ENCODE measurements around the gene AKT1S1. TPM values are rescaled to one million over a fixed set of nuclear protein-coding genes. Genes with fewer than 3 reads are reported as not detected.

AKT1S1 gene
- total and polyA plus RNA-seq, 2 donors (not counting 1 experiment from before 2014, with no cell fraction given), result 16.6 to 23.0 TPM

GRCh38 chr19:49864890-49865289 lies 12.3 kb downstream of the AKT1S1 start:
- no peaks in the 10 kb centered on the region for H3K27me3 Mint-ChIP-seq
- ChIA-PET CTCF (interaction anchor here (1.2 kb wide), 1 partner anchor 85 kb away, joined by 3 read pairs; no protein-coding TSS in a partner anchor), POLR2A (interaction anchor here (0.7 to 1.1 kb wide), 2 partner anchors 11 to 1246 kb away, joined by 6 read pairs; partner anchors contain the start of genes AKT1S1 and RPL18)
- Histone ChIP-seq H2AFZ (ENCODE audit: insufficient read depth, low read depth, low read length, poor library complexity, severe bottlenecking) (no peak overlapping the region), H3K4me2 (replicated peaks; ENCODE audit: low read depth, low read length, poor library complexity, severe bottlenecking) (peak overlapping the region; percentile 42), H3K9ac (ENCODE audit: low read length) (no peak overlapping the region), H3K27ac (ENCODE audit: low read length in 2 of 2) (no peak overlapping the region), H3K4me1 (ENCODE audit: control insufficient read depth in 2 of 2, insufficient read depth in 2 of 2, low read length in 2 of 2) (peaks cover 21 to 39% of the 10 kb centered on the region in 2 donors), H3K4me3 (ENCODE audit: control extremely low read depth in 1 of 5, extremely low read depth in 1 of 5, insufficient read depth in 1 of 5, low read depth in 2 of 5, low read length in 4 of 5) (no peak overlapping the region), H3K79me2 (ENCODE audit: control insufficient read depth, insufficient read depth, low read length) (peaks cover 45% of the 10 kb centered on the region), H3K27me3 (replicated peaks in 1 of 4; ENCODE audit: control extremely low read depth in 1 of 4, control insufficient read depth in 3 of 4, insufficient read depth in 4 of 4, low read length in 3 of 4) (no peaks in the 10 kb centered on the region), H4K20me1 (ENCODE audit: control insufficient read depth, insufficient read depth, low read length, poor library complexity, severe bottlenecking) (peaks cover 57% of the 10 kb centered on the region), H3K9me3 (ENCODE audit: control extremely low read depth in 1 of 3, control insufficient read depth in 2 of 3, insufficient read depth in 1 of 3, low read length in 2 of 3) (peaks cover 0 to 20% (median 0%) of the 10 kb centered on the region in 3 donors), H3K36me3 (replicated peaks in 1 of 2; ENCODE audit: control extremely low read depth in 1 of 2, control insufficient read depth in 1 of 2, extremely low read depth in 1 of 2, insufficient read depth in 2 of 2, low read length in 1 of 2) (peaks cover 0 to 43% of the 10 kb centered on the region in 2 experiments)
- no peaks in the 10 kb centered on the region for H3K9me3 Mint-ChIP-seq (ENCODE audit: insufficient read depth)
- H3K27ac Mint-ChIP-seq, result no peak overlapping the region
- ATAC-seq (ENCODE audit: low read depth) (no peak), DNase-seq (no peak)
- intact Hi-C loops (cut with micrococcal nuclease), result no loop called here
- no peak overlapping the region for H3K4me3 Mint-ChIP-seq
- TF ChIP-seq EZH2 (IDR thresholded peaks at IDR 0.05; ENCODE audit: borderline replicate concordance, insufficient read depth, low read depth, low read length, poor library complexity, severe bottlenecking) (no peak), CTCF (IDR thresholded peaks at IDR 0.05) (no peak)
- 96% methylated on average over 12 of the region's 13 CpGs for WGBS (ENCODE audit: insufficient coverage)
- peaks cover 40% of the 10 kb centered on the region for H3K4me1 Mint-ChIP-seq

- ATAC-seq (ENCODE audit: low read depth), result no peak
- TF ChIP-seq EZH2 (IDR thresholded peaks at IDR 0.05; ENCODE audit: borderline replicate concordance, insufficient read depth, low read depth, low read length, poor library complexity, severe bottlenecking) (no peak), CTCF (IDR thresholded peaks at IDR 0.05) (no peak)
- Mint-ChIP-seq H3K27ac (no peak overlapping the region), H3K9me3 (ENCODE audit: insufficient read depth) (no peaks in the 10 kb centered on the region), H3K4me3 (no peak overlapping the region), H3K27me3 (no peaks in the 10 kb centered on the region), H3K4me1 (peaks cover 40% of the 10 kb centered on the region)
- Histone ChIP-seq H3K27me3 (replicated peaks in 1 of 4; ENCODE audit: control extremely low read depth in 1 of 4, control insufficient read depth in 3 of 4, insufficient read depth in 4 of 4, low read length in 3 of 4) (no peaks in the 10 kb centered on the region), H3K27ac (ENCODE audit: low read length in 2 of 2) (no peak overlapping the region), H2AFZ (ENCODE audit: insufficient read depth, low read depth, low read length, poor library complexity, severe bottlenecking) (no peak overlapping the region), H3K4me2 (replicated peaks; ENCODE audit: low read depth, low read length, poor library complexity, severe bottlenecking) (no peak overlapping the region), H4K20me1 (ENCODE audit: control insufficient read depth, insufficient read depth, low read length, poor library complexity, severe bottlenecking) (peaks cover 63% of the 10 kb centered on the region), H3K9ac (ENCODE audit: low read length) (no peak overlapping the region), H3K36me3 (replicated peaks in 1 of 2; ENCODE audit: control extremely low read depth in 1 of 2, control insufficient read depth in 1 of 2, extremely low read depth in 1 of 2, insufficient read depth in 2 of 2, low read length in 1 of 2) (peaks cover 0 to 50% of the 10 kb centered on the region in 2 experiments), H3K9me3 (ENCODE audit: control extremely low read depth in 1 of 3, control insufficient read depth in 2 of 3, insufficient read depth in 1 of 3, low read length in 2 of 3) (peaks cover 0 to 17% (median 0%) of the 10 kb centered on the region in 3 donors), H3K4me3 (ENCODE audit: control extremely low read depth in 1 of 5, extremely low read depth in 1 of 5, insufficient read depth in 1 of 5, low read depth in 2 of 5, low read length in 4 of 5) (no peak overlapping the region), H3K79me2 (ENCODE audit: control insufficient read depth, insufficient read depth, low read length) (peaks cover 45% of the 10 kb centered on the region), H3K4me1 (ENCODE audit: control insufficient read depth in 2 of 2, insufficient read depth in 2 of 2, low read length in 2 of 2) (peaks cover 18 to 35% of the 10 kb centered on the region in 2 donors)
- ChIA-PET CTCF (interaction anchor here (0.6 kb wide), 1 partner anchor 419 kb away, joined by 4 read pairs; no protein-coding TSS in a partner anchor), POLR2A (interaction anchor here (1.0 to 1.5 kb wide), 2 partner anchors 13 to 54 kb away, joined by 4 to 10 read pairs; partner anchors contain the start of gene PTOV1)
- intact Hi-C loops (cut with micrococcal nuclease), result no loop called here
- no peak for DNase-seq
- 97% methylated on average over 17 of the region's 17 CpGs for WGBS (ENCODE audit: insufficient coverage)
Measured at GRCh38 chr19:49863935-49864320, 13.2 kb downstream of the AKT1S1 start.
